Mesothelial cell of epicardium (in vitro differentiated cells): ENCODE measurements around the gene MACROD2. TPM values are rescaled to one million over a fixed set of nuclear protein-coding genes. Genes with fewer than 3 reads are reported as not detected.

ENCODE experiments used
- DNase-seq, 2 experiments: peaks; one replicate each; pipeline ENCODE4 v3.0.0; 2021; ENCODE audit warnings: low spot score in 2 of 2; ENCODE audit not compliant: unreplicated experiment in 2 of 2
- H3K27ac Mint-ChIP-seq: 2 replicates; pipeline ENCODE4 v1.8.0; 2021; ENCODE audit warnings: mixed read lengths
- H3K27me3 Mint-ChIP-seq: 2 replicates; pipeline ENCODE4 v1.8.0; 2021; ENCODE audit warnings: low read depth, mixed read lengths
- H3K36me3 Mint-ChIP-seq: 2 replicates; pipeline ENCODE4 v1.8.0; 2021; ENCODE audit warnings: mixed read lengths
- H3K4me1 Mint-ChIP-seq: 2 replicates; pipeline ENCODE4 v1.8.0; 2021; ENCODE audit warnings: mixed read lengths
- H3K4me3 Mint-ChIP-seq: 2 replicates; pipeline ENCODE4 v1.8.0; 2021; ENCODE audit warnings: mild to moderate bottlenecking, moderate library complexity, mixed read lengths
- H3K9me3 Mint-ChIP-seq: 2 replicates; pipeline ENCODE4 v1.8.0; 2021; ENCODE audit warnings: mixed read lengths
- CTCF ChIP-seq: fragments of 200-600 bp; sonication (generic); IDR thresholded peaks from one replicate; pipeline ENCODE4 v1.5.0; 2021; ENCODE audit warnings: antibody characterized with exemption; ENCODE audit not compliant: unreplicated experiment
- total RNA-seq: library from RNA; stranded (reverse); gene quantifications from 3 replicates; pipeline ENCODE4 v1.2.1, GENCODE V29; 2021

The MACROD2 gene
- total RNA-seq, 1 donor from 2014 or later: 10.0 TPM

DNA sequence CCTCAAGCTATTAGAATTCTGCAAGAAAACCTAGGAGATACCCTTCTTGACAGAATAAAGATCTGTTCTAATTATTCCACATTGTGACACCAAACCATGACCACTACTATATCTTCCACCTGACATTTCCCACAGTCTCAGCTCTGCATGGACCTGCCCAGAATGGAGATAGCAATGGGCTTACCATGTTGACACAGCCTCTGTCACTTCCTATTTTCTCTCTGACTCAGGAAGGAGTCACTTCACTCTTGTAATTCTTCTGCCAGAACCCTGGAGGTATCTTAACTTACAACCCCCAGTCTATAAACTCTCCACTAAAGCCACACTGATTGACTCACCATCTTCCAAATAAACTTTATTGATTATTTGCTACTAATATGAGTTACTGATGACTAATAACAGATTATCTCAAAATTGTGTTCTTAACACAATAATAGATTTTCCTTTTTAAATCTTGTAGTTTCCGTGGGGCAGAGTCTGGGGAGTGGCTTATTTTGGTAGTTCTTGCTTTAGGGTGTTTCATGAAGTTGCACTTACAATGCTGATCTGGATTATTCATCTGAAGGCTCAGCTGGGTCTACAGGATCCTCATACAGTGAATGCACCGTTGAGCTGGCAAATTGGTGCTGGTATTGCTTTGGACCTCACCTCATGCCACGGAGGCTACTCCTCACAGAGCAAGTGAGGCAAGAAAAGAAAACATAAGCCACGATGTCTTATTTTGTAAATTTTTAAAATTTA lies 1708.0 kb downstream of the MACROD2 start:
- Mint-ChIP-seq H3K4me3 (no peak overlapping the region), H3K4me1 (peaks cover 11% of the 10 kb centered on the region), H3K27ac (no peak overlapping the region), H3K36me3 (peaks cover 3% of the 10 kb centered on the region), H3K27me3 (no peaks in the 10 kb centered on the region), H3K9me3 (peaks cover 15% of the 10 kb centered on the region)
- DNase-seq: no peak
- no peak for TF ChIP-seq CTCF

GRCh38 chr20:15705975-15706374 lies 1710.7 kb downstream of the MACROD2 start:
- no peak for TF ChIP-seq CTCF
- Mint-ChIP-seq H3K27me3 (no peaks in the 10 kb centered on the region), H3K27ac (no peak overlapping the region), H3K4me3 (no peak overlapping the region), H3K4me1 (peaks cover 7% of the 10 kb centered on the region), H3K36me3 (no peaks in the 10 kb centered on the region), H3K9me3 (peaks cover 7% of the 10 kb centered on the region)
- no peak for DNase-seq

GRCh38 chr20:15706719-15707118 lies 1711.4 kb downstream of the MACROD2 start:
- H3K36me3 Mint-ChIP-seq: no peaks in the 10 kb centered on the region
- H3K27me3 Mint-ChIP-seq: no peaks in the 10 kb centered on the region
- no peak overlapping the region for H3K27ac Mint-ChIP-seq
- peaks cover 7% of the 10 kb centered on the region for H3K9me3 Mint-ChIP-seq
- TF ChIP-seq CTCF: no peak
- peaks cover 13% of the 10 kb centered on the region for H3K4me1 Mint-ChIP-seq
- H3K4me3 Mint-ChIP-seq: no peak overlapping the region
- no peak for DNase-seq

DNA sequence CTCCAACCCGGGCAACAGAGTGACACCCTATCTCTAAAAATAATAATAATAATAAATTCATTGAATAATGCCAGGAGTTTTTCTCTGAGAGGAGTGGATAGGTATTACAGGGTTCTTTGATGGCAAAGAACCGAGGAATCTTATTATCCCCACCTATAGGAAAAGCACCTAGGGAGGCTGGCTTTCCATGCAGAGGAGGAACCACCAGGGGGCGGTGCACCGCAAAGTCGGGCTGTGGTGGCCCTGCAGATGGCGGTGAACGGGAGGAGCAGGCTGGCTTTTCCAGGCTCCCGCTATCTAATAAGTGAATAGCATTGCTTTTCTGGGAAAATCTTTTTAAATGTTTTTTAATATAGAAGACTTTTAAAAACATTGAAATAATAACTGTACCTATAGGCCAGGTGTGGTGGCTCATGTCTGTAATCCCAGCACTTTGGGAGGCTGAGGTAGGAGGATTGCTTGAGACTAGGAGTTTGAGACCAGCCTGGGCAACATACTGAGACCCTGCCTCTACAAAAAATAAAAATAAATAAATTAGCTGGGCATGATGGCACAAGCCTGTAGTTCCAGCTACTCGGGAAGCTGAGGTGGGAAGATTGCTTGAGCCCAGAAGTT lies 1713.8 kb downstream of the MACROD2 start:
- no peaks in the 10 kb centered on the region for H3K36me3 Mint-ChIP-seq
- no peaks in the 10 kb centered on the region for H3K9me3 Mint-ChIP-seq
- H3K27ac Mint-ChIP-seq: no peak overlapping the region

GRCh38 chr20:15710636-15711035 lies 1715.3 kb downstream of the MACROD2 start:
- no peaks in the 10 kb centered on the region for H3K27me3 Mint-ChIP-seq
- no peaks in the 10 kb centered on the region for H3K9me3 Mint-ChIP-seq
- no peak overlapping the region for H3K27ac Mint-ChIP-seq
- peaks cover 31% of the 10 kb centered on the region for H3K4me1 Mint-ChIP-seq
- TF ChIP-seq CTCF: no peak
- H3K36me3 Mint-ChIP-seq: no peaks in the 10 kb centered on the region
- no peak overlapping the region for H3K4me3 Mint-ChIP-seq
- no peak for DNase-seq

More for the DNA sequence above, 1713.8 kb downstream of the MACROD2 start:
- peak; percentile 68 for TF ChIP-seq CTCF
- peak in 1 of 2 experiments; percentile 47 for DNase-seq
- Mint-ChIP-seq H3K27me3 (no peaks in the 10 kb centered on the region), H3K4me3 (no peak overlapping the region), H3K4me1 (peaks cover 25% of the 10 kb centered on the region)
